Liver (tissue), 3 donors: ENCODE data around the gene TPRKB.
"Not testable (repeated sequence)": the region's sequence is repeated elsewhere in the genome, so short reads cannot be mapped to it uniquely, and the experiment has no call there.

Experiments
- ATF3 ChIP-seq: IDR thresholded peaks from 2 replicates; pipeline ENCODE4 v1.6.1; 2016; ENCODE audit warnings: antibody characterized with exemption
- EGR1 ChIP-seq, 2 donors: IDR thresholded peaks; 2 replicates each; pipeline ENCODE4 v1.6.1; 2016 to 2018; ENCODE audit warnings: antibody characterized with exemption in 2 of 2, low read depth in 2 of 2
- FOXA1 ChIP-seq: IDR thresholded peaks from 2 replicates; pipeline ENCODE4 v1.6.1; 2016; ENCODE audit warnings: antibody characterized with exemption
- GABPA ChIP-seq, 2 donors: IDR thresholded peaks in 1 of 2; conservative IDR thresholded peaks in 1 of 2; 2 replicates each; pipeline ENCODE4 v1.6.1; 2016; ENCODE audit warnings: antibody characterized with exemption in 2 of 2, mild to moderate bottlenecking in 1 of 2, moderate library complexity in 1 of 2
- HNF4A ChIP-seq, 2 donors: conservative IDR thresholded peaks; 2 replicates each; pipeline ENCODE4 v1.6.1; 2016; ENCODE audit warnings: antibody characterized with exemption in 2 of 2, mild to moderate bottlenecking in 2 of 2
- JUND ChIP-seq, 2 donors: IDR thresholded peaks; 2 replicates each; pipeline ENCODE4 v1.6.1; 2016; ENCODE audit warnings: antibody characterized with exemption in 2 of 2
- MAX ChIP-seq: IDR thresholded peaks from 2 replicates; pipeline ENCODE4 v1.6.1; 2016; ENCODE audit warnings: antibody characterized with exemption
- NR2F2 ChIP-seq: IDR thresholded peaks from 2 replicates; pipeline ENCODE4 v1.6.1; 2016; ENCODE audit warnings: antibody characterized with exemption
- RAD21 ChIP-seq, 2 donors: IDR thresholded peaks; 2 replicates each; pipeline ENCODE4 v1.6.1; 2016; ENCODE audit warnings: antibody characterized with exemption in 2 of 2, mild to moderate bottlenecking in 2 of 2
- REST ChIP-seq: IDR thresholded peaks from 2 replicates; pipeline ENCODE4 v1.6.1; 2016; ENCODE audit warnings: antibody characterized with exemption, mild to moderate bottlenecking
- TAF1 ChIP-seq: conservative IDR thresholded peaks from 2 replicates; pipeline ENCODE4 v1.6.1; 2016; ENCODE audit warnings: antibody characterized with exemption, mild to moderate bottlenecking
- YY1 ChIP-seq: IDR thresholded peaks from 2 replicates; pipeline ENCODE4 v1.6.1; 2016; ENCODE audit warnings: antibody characterized with exemption, mild to moderate bottlenecking
- ZBTB33 ChIP-seq: IDR thresholded peaks from 2 replicates; pipeline ENCODE4 v1.6.1; 2016; ENCODE audit warnings: antibody characterized with exemption
- TF ChIP-seq, protein P1 (sequence below): fragments of 150-350 bp; IDR thresholded peaks from 2 replicates; pipeline ENCODE4 v1.5.1; 2017; ENCODE audit warnings: improper control_type of control experiment, low read depth, low read length; ENCODE audit not compliant: missing input control
- donor health status: healthy.
- donor health status: healthy.

DNA sequence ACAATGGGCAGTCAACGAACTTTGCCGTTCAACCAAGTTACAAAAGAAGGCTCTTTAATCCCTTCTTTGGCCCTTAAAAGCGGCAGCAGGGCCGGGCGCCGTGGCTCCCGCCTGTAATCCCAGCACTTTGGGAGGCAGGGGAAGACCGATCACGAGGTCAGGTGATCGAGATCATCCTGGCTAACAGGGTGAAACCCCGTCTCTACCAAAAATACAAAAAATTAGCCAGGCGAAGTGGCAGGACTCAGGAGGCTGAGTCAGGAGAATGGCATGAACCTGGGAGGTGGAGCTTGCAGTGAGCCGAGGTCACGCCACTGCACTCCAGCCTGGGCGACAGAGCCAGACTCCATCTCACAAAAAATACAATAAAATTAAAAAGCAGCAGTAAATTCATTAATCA, 46.3 kb upstream of the TPRKB start:
- not testable (repeated sequence) for TF ChIP-seq YY1; MAX; TAF1; RAD21 (IDR thresholded peaks at IDR 0.05); HNF4A (conservative IDR thresholded peaks at IDR 0.05); ZBTB33; GABPA (IDR thresholded peaks at IDR 0.05 in 1 of 2, conservative IDR thresholded peaks at IDR 0.05 in 1 of 2); NR2F2; REST; ATF3; EGR1 (IDR thresholded peaks at IDR 0.05; ENCODE audit: low read depth in 2 of 2); JUND (IDR thresholded peaks at IDR 0.05); FOXA1
- TF ChIP-seq, protein P1, sequence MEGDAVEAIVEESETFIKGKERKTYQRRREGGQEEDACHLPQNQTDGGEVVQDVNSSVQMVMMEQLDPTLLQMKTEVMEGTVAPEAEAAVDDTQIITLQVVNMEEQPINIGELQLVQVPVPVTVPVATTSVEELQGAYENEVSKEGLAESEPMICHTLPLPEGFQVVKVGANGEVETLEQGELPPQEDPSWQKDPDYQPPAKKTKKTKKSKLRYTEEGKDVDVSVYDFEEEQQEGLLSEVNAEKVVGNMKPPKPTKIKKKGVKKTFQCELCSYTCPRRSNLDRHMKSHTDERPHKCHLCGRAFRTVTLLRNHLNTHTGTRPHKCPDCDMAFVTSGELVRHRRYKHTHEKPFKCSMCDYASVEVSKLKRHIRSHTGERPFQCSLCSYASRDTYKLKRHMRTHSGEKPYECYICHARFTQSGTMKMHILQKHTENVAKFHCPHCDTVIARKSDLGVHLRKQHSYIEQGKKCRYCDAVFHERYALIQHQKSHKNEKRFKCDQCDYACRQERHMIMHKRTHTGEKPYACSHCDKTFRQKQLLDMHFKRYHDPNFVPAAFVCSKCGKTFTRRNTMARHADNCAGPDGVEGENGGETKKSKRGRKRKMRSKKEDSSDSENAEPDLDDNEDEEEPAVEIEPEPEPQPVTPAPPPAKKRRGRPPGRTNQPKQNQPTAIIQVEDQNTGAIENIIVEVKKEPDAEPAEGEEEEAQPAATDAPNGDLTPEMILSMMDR = not testable (repeated sequence)
